HepG2 (cell line): ENCODE results near the gene ARID5B. TPM values are rescaled to one million over a fixed set of nuclear protein-coding genes. Genes with fewer than 3 reads are reported as not detected.

Source experiments
- ARNTL ChIP-seq: sonication (generic); formaldehyde crosslinking; IDR thresholded peaks from 2 replicates; pipeline ENCODE4 v1.4.0; 2020; ENCODE audit warnings: mild to moderate bottlenecking, missing genetic modification reagents
- KDM2A ChIP-seq: sonication (generic); formaldehyde crosslinking; IDR thresholded peaks from 2 replicates; pipeline ENCODE4 v1.4.0; 2020; ENCODE audit warnings: low read depth, missing genetic modification reagents, borderline replicate concordance
- ZBTB8A ChIP-seq: sonication (generic); formaldehyde crosslinking; IDR thresholded peaks from 2 replicates; pipeline ENCODE4 v1.4.0; 2020; ENCODE audit warnings: mild to moderate bottlenecking, low read depth, missing genetic modification reagents, borderline replicate concordance
- ZNF574 ChIP-seq: sonication (generic); formaldehyde crosslinking; IDR thresholded peaks from 2 replicates; pipeline ENCODE4 v1.4.0; 2020; ENCODE audit warnings: missing genetic modification reagents
- polyA plus RNA-seq, 8 experiments: library from polyadenylated mRNA; depleted of rRNA in 3 of 8; stranded (reverse) in 7 of 8; unstranded in 1 of 8; fragments of >200 nt; fragmentation: Illumina TruSeq in 4 of 8; extraction: Trizol in 4 of 8; gene quantifications; 2 replicates each; pipeline versions ENCODE4 v1.2.1 to v1.2.3, GENCODE V29; 2011 to 2016; ENCODE audit warnings: low read depth in 4 of 8, missing spikeins in 1 of 8, mixed read lengths in 1 of 8; ENCODE audit not compliant: insufficient read depth in 1 of 8
- total RNA-seq, 5 experiments: library from RNA; depleted of rRNA; stranded (reverse); fragments of >200 nt; fragmentation: Illumina TruSeq; extraction: Trizol; gene quantifications; 2 replicates each; pipeline ENCODE4 v1.2.3, GENCODE V29; 2016; ENCODE audit warnings: low read depth in 1 of 5
- TF ChIP-seq, protein P1 (sequence below): sonication (generic); formaldehyde crosslinking; IDR thresholded peaks from 2 replicates; pipeline ENCODE4 v1.4.0; 2020; ENCODE audit warnings: missing genetic modification reagents

ARID5B gene
- total and polyA plus RNA-seq, 2 of the 13 experiments (the other 11 are each of a cell fraction or from before 2014, with no cell fraction given) = 6.2 to 21.1 TPM

GRCh38 chr10:62045765-62046521 is 144.4 kb downstream of the ARID5B start (continued):
- TF ChIP-seq ZNF574 (CRISPR knock-in tag) (no peak), ARNTL (CRISPR knock-in tag) (no peak), KDM2A (CRISPR knock-in tag) (no peak), ZBTB8A (no peak)
- TF ChIP-seq, protein P1, sequence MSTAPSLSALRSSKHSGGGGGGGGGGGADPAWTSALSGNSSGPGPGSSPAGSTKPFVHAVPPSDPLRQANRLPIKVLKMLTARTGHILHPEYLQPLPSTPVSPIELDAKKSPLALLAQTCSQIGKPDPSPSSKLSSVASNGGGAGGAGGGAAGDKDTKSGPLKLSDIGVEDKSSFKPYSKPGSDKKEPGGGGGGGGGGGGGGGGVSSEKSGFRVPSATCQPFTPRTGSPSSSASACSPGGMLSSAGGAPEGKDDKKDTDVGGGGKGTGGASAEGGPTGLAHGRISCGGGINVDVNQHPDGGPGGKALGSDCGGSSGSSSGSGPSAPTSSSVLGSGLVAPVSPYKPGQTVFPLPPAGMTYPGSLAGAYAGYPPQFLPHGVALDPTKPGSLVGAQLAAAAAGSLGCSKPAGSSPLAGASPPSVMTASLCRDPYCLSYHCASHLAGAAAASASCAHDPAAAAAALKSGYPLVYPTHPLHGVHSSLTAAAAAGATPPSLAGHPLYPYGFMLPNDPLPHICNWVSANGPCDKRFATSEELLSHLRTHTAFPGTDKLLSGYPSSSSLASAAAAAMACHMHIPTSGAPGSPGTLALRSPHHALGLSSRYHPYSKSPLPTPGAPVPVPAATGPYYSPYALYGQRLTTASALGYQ (CRISPR knock-in tag) = no peak
